HEK293 (cell line): ENCODE results near the gene VSIR.

Experiments used
- CTCF ChIA-PET: fragments of 350-600 bp; formaldehyde crosslinking; extraction: SDS; loops from one replicate; lab custom pipeline; 2021; ENCODE audit warnings: antibody characterized with exemption; lab: Yijun Ruan, JAX
- POLR2A ChIA-PET: fragments of 300-600 bp; formaldehyde crosslinking; extraction: SDS; loops from one replicate; lab custom pipeline; 2020; ENCODE audit warnings: antibody characterized with exemption, inconsistent platforms; lab: Yijun Ruan, JAX
- H3K27ac ChIP-seq: fragments of 200-500 bp; sonication (Bioruptor generic); 2 replicates; pipeline ENCODE4 v1.5.1; 2014; ENCODE audit warnings: low read depth, low read length, control low read depth, inconsistent platforms; ENCODE audit errors: extremely low read depth
- H3K36me3 ChIP-seq, 2 experiments: fragments of 200-500 bp in 1 of 2; sonication (Bioruptor generic) in 1 of 2; 1 replicate in 1 of 2; 2 replicates in 1 of 2; pipeline ENCODE4 v1.5.1; 2014 to 2017; ENCODE audit warnings: inconsistent platforms in 2 of 2, low read length in 2 of 2; ENCODE audit not compliant: control insufficient read depth in 2 of 2, insufficient read depth in 1 of 2
- H3K4me1 ChIP-seq: fragments of 200-500 bp; sonication (Bioruptor generic); 2 replicates; pipeline ENCODE4 v1.5.1; 2014; ENCODE audit warnings: mild to moderate bottlenecking, low read length, inconsistent platforms; ENCODE audit not compliant: control insufficient read depth, insufficient read depth
- H3K4me3 ChIP-seq: 2 replicates; pipeline ENCODE4 v1.5.1; 2011; ENCODE audit warnings: low read depth, mild to moderate bottlenecking, control low read depth, low read length, moderate library complexity
- H3K9me3 ChIP-seq: fragments of 200-500 bp; sonication (Bioruptor generic); 2 replicates; pipeline ENCODE4 v1.5.1; 2014; ENCODE audit warnings: low read depth, low read length, inconsistent platforms; ENCODE audit not compliant: control insufficient read depth, insufficient read depth
- OVOL3 ChIP-seq: fragments of 450-650 bp; formaldehyde crosslinking; IDR thresholded peaks from 2 replicates; pipeline ENCODE4 v1.5.1; 2016; ENCODE audit warnings: missing biosample characterization, missing genetic modification characterization
- PRDM6 ChIP-seq: fragments of 450-650 bp; formaldehyde crosslinking; IDR thresholded peaks from 2 replicates; pipeline ENCODE4 v1.5.1; 2017; ENCODE audit warnings: missing biosample characterization, missing genetic modification characterization
- SP7 ChIP-seq: fragments of 450-650 bp; formaldehyde crosslinking; IDR thresholded peaks from 2 replicates; pipeline ENCODE4 v1.5.1; 2016; ENCODE audit warnings: missing biosample characterization, missing genetic modification characterization
- ZBTB44 ChIP-seq: fragments of 450-650 bp; IDR thresholded peaks from 2 replicates; pipeline ENCODE4 v1.5.1; 2018; ENCODE audit warnings: missing biosample characterization, mild to moderate bottlenecking, missing genetic modification characterization
- ZFP41 ChIP-seq: fragments of 450-650 bp; formaldehyde crosslinking; IDR thresholded peaks from 2 replicates; pipeline ENCODE4 v1.5.1; 2016; ENCODE audit warnings: missing biosample characterization, missing genetic modification characterization, borderline replicate concordance
- ZNF112 ChIP-seq: fragments of 450-650 bp; formaldehyde crosslinking; IDR thresholded peaks from 2 replicates; pipeline ENCODE4 v1.5.0; 2017; ENCODE audit warnings: missing biosample characterization, missing genetic modification characterization
- ZNF114 ChIP-seq: fragments of 450-650 bp; formaldehyde crosslinking; IDR thresholded peaks from 2 replicates; pipeline ENCODE4 v1.5.0; 2017; ENCODE audit warnings: missing biosample characterization, missing genetic modification characterization
- ZNF121 ChIP-seq: fragments of 450-650 bp; formaldehyde crosslinking; IDR thresholded peaks from 2 replicates; pipeline ENCODE4 v1.5.1; 2016; ENCODE audit warnings: missing biosample characterization, missing genetic modification characterization
- ZNF138 ChIP-seq: fragments of 450-650 bp; formaldehyde crosslinking; IDR thresholded peaks from 2 replicates; pipeline ENCODE4 v1.5.1; 2016; ENCODE audit warnings: missing biosample characterization, missing genetic modification characterization, borderline replicate concordance
- ZNF23 ChIP-seq: fragments of 450-650 bp; formaldehyde crosslinking; IDR thresholded peaks from 2 replicates; pipeline ENCODE4 v1.5.1; 2016; ENCODE audit warnings: missing biosample characterization, missing genetic modification characterization, borderline replicate concordance
- ZNF26 ChIP-seq: fragments of 450-650 bp; formaldehyde crosslinking; IDR thresholded peaks from 2 replicates; pipeline ENCODE4 v1.5.1; 2016; ENCODE audit warnings: missing biosample characterization, missing genetic modification characterization
- ZNF266 ChIP-seq: fragments of 450-650 bp; formaldehyde crosslinking; IDR thresholded peaks from 2 replicates; pipeline ENCODE4 v1.5.1; 2016; ENCODE audit warnings: missing biosample characterization, missing genetic modification characterization, low read depth
- ZNF274 ChIP-seq, 2 experiments: fragments of 200-500 bp in 1 of 2; fragments of 450-650 bp in 1 of 2; sonication (Bioruptor generic) in 1 of 2; formaldehyde crosslinking in 1 of 2; IDR thresholded peaks; 2 replicates each; pipeline versions ENCODE4 v1.5.1 to v1.6.1; 2014 to 2016; ENCODE audit warnings: borderline replicate concordance in 1 of 2, inconsistent platforms in 1 of 2, low read length in 1 of 2, missing biosample characterization in 1 of 2, missing genetic modification characterization in 1 of 2
- ZNF585B ChIP-seq: fragments of 450-650 bp; formaldehyde crosslinking; IDR thresholded peaks from 2 replicates; pipeline ENCODE4 v1.5.1; 2016; ENCODE audit warnings: missing biosample characterization, missing genetic modification characterization
- ZNF610 ChIP-seq: fragments of 450-650 bp; formaldehyde crosslinking; IDR thresholded peaks from 2 replicates; pipeline ENCODE4 v1.5.1; 2016; ENCODE audit warnings: missing biosample characterization, missing genetic modification characterization, borderline replicate concordance
- ZNF626 ChIP-seq: fragments of 450-650 bp; sonication (Bioruptor Pico); formaldehyde crosslinking; IDR thresholded peaks from 2 replicates; pipeline ENCODE4 v1.5.1; 2018; ENCODE audit warnings: missing biosample characterization, missing genetic modification characterization, inconsistent platforms
- ZNF670 ChIP-seq: fragments of 450-650 bp; formaldehyde crosslinking; IDR thresholded peaks from 2 replicates; pipeline ENCODE4 v1.5.1; 2016; ENCODE audit warnings: missing biosample characterization, missing genetic modification characterization, low read depth
- ZNF701 ChIP-seq: fragments of 450-650 bp; formaldehyde crosslinking; IDR thresholded peaks from 2 replicates; pipeline ENCODE4 v1.5.1; 2016; ENCODE audit warnings: missing biosample characterization, missing genetic modification characterization
- ZNF785 ChIP-seq: fragments of 450-650 bp; formaldehyde crosslinking; IDR thresholded peaks from 2 replicates; pipeline ENCODE4 v1.5.1; 2016; ENCODE audit warnings: missing biosample characterization, missing genetic modification characterization
- ZNF791 ChIP-seq: fragments of 450-650 bp; formaldehyde crosslinking; IDR thresholded peaks from 2 replicates; pipeline ENCODE4 v1.5.1; 2016; ENCODE audit warnings: missing biosample characterization, missing genetic modification characterization
- ZSCAN5A ChIP-seq: fragments of 450-650 bp; formaldehyde crosslinking; IDR thresholded peaks from 2 replicates; pipeline ENCODE4 v1.5.1; 2016; ENCODE audit warnings: missing biosample characterization, missing genetic modification characterization

The VSIR gene

GRCh38 chr10:71741671-71742070, 31.6 kb downstream of the VSIR start (continued):
- TF ChIP-seq ZNF791 (tag by site-specific recombination) = no peak
- no peak for TF ChIP-seq ZNF26
- TF ChIP-seq ZNF670 (tag by site-specific recombination) = no peak

GRCh38 chr10:71741029-71741428, 32.3 kb downstream of the VSIR start:
- ChIA-PET CTCF (interaction anchor here (0.6 to 2.4 kb wide), 3 partner anchors 32 to 585 kb away, joined by 3 to 5 read pairs (median 3); partner anchors contain the start of gene VSIR), POLR2A (no interaction called here)
- Histone ChIP-seq H3K4me1 (no peaks in the 10 kb centered on the region), H3K27ac (no peak overlapping the region), H3K4me3 (no peak overlapping the region), H3K9me3 (no peaks in the 10 kb centered on the region), H3K36me3 (no peaks in the 10 kb centered on the region)
- TF ChIP-seq ZNF701 (tag by site-specific recombination) (no peak), ZNF626 (tag by site-specific recombination) (no peak), ZFP41 (no peak), OVOL3 (no peak), ZNF114 (no peak), ZNF785 (tag by site-specific recombination) (no peak), ZNF121 (tag by site-specific recombination) (no peak), ZNF585B (tag by site-specific recombination) (no peak), ZNF112 (tag by site-specific recombination) (no peak), ZNF610 (tag by site-specific recombination) (no peak), ZNF266 (no peak), ZNF23 (tag by site-specific recombination) (no peak), ZNF138 (tag by site-specific recombination) (no peak), ZSCAN5A (tag by site-specific recombination) (no peak), ZNF274 (IDR thresholded peaks at IDR 0.05; ENCODE audit: low read length) (no peak), ZNF274 (tag by site-specific recombination; IDR thresholded peaks at IDR 0.05; ENCODE audit: borderline replicate concordance) (no peak)

GRCh38 chr10:71740069-71740653, 33.2 kb downstream of the VSIR start:
- Histone ChIP-seq H3K4me1 (no peaks in the 10 kb centered on the region), H3K9me3 (no peaks in the 10 kb centered on the region), H3K27ac (no peak overlapping the region), H3K4me3 (no peak overlapping the region), H3K36me3 (no peaks in the 10 kb centered on the region)
- ChIA-PET CTCF (interaction anchor here (2.4 kb wide), 1 partner anchor 32 kb away, joined by 5 read pairs; the partner anchor contains the start of gene VSIR), POLR2A (no interaction called here)
- TF ChIP-seq ZBTB44 (peak; percentile 57; the same call in 1 of the 2 replicates), SP7 (tag by site-specific recombination) (0 out of 2 replicates have a peak, but pooled peaks have one; percentile 36), PRDM6 (no peak)
